SU-DHL-6 (cell line): Measurements from ENCODE around the gene TUBG1.

Experiments used
- CTCF ChIP-seq: fragments of 200-600 bp; sonication (generic); IDR thresholded peaks from one replicate; pipeline ENCODE4 v1.5.1; 2017; ENCODE audit warnings: antibody characterized with exemption, mild to moderate bottlenecking, low read length, moderate library complexity; ENCODE audit not compliant: insufficient read depth, poor library complexity, severe bottlenecking
- EZH2phosphoT487 ChIP-seq: fragments of 200-600 bp; sonication (generic), shearing (Covaris generic); conservative IDR thresholded peaks from 2 replicates; pipeline ENCODE4 v1.6.1; 2018; ENCODE audit warnings: mild to moderate bottlenecking, antibody characterized with exemption, low read length, moderate library complexity, mixed read lengths

GRCh38 chr17:42651392-42651791, 41.9 kb downstream of the TUBG1 start:
- no peak for TF ChIP-seq CTCF
- no peak for TF ChIP-seq EZH2phosphoT487
